DND-41 (cell line): ENCODE measurements around the gene ZBTB11.
"Not testable (repeated sequence)": the region's sequence is repeated elsewhere in the genome, so short reads cannot be mapped to it uniquely, and the experiment has no call there.

ENCODE experiments used
- ATAC-seq: fragments of 200-7000 bp; cut with Tn5 transposase; 3 replicates; pipeline ENCODE4 v1.9.1; 2021; ENCODE audit warnings: low read depth; ENCODE audit not compliant: insufficient read depth
- DNase-seq: peaks from one replicate; pipeline ENCODE4 v3.0.0-alpha.2; 2020
- H2AFZ ChIP-seq: 2 replicates; pipeline ENCODE4 v1.6.0; 2012; ENCODE audit warnings: low read depth, low read length
- H3K27ac ChIP-seq: 2 replicates; pipeline ENCODE4 v1.5.1; 2012; ENCODE audit warnings: low read length, inconsistent platforms
- H3K27me3 ChIP-seq: fragments of 200-600 bp; sonication (generic); 2 replicates; pipeline ENCODE4 v1.6.0; 2012; ENCODE audit warnings: low read length, mild to moderate bottlenecking, inconsistent platforms; ENCODE audit not compliant: insufficient read depth, poor library complexity
- H3K36me3 ChIP-seq: 2 replicates; pipeline ENCODE4 v1.5.1; 2012; ENCODE audit warnings: low read length, inconsistent platforms; ENCODE audit not compliant: insufficient read depth
- H3K4me1 ChIP-seq: 2 replicates; pipeline ENCODE4 v1.5.1; 2012; ENCODE audit warnings: mild to moderate bottlenecking, low read length; ENCODE audit not compliant: insufficient read depth
- H3K4me2 ChIP-seq: 2 replicates; pipeline ENCODE4 v1.6.0; 2012; ENCODE audit warnings: mild to moderate bottlenecking, moderate library complexity, low read length, inconsistent platforms; ENCODE audit not compliant: insufficient read depth
- H3K4me3 ChIP-seq, 2 experiments: fragments of 200-600 bp in 1 of 2; shearing (Covaris generic) in 1 of 2; 2 replicates each; pipeline ENCODE4 v1.5.1; 2012 to 2016; ENCODE audit warnings: inconsistent platforms in 2 of 2, low read length in 2 of 2, mild to moderate bottlenecking in 2 of 2, low read depth in 1 of 2, moderate library complexity in 1 of 2
- H3K79me2 ChIP-seq: 2 replicates; pipeline ENCODE4 v1.6.0; 2012; ENCODE audit warnings: low read length, inconsistent platforms; ENCODE audit not compliant: insufficient read depth
- H3K9ac ChIP-seq: 2 replicates; pipeline ENCODE4 v1.6.0; 2012; ENCODE audit warnings: low read depth, mild to moderate bottlenecking, inconsistent platforms, low read length, moderate library complexity
- H3K9me3 ChIP-seq: 2 replicates; pipeline ENCODE4 v1.5.1; 2012; ENCODE audit warnings: low read length, moderate library complexity, mild to moderate bottlenecking, inconsistent platforms; ENCODE audit not compliant: insufficient read depth, severe bottlenecking
- H4K20me1 ChIP-seq: 2 replicates; pipeline ENCODE4 v1.6.0; 2012; ENCODE audit warnings: low read length; ENCODE audit not compliant: insufficient read depth
- CTCF ChIP-seq: IDR thresholded peaks from 2 replicates; pipeline ENCODE4 v1.5.1; 2012; ENCODE audit warnings: borderline replicate concordance, low read length, moderate library complexity, mild to moderate bottlenecking; ENCODE audit not compliant: poor library complexity, severe bottlenecking; ENCODE audit errors: extremely low read depth
- EZH2 ChIP-seq: IDR thresholded peaks from 3 replicates; pipeline ENCODE4 v1.6.1; 2012; ENCODE audit warnings: borderline replicate concordance, low read depth, mild to moderate bottlenecking, moderate library complexity, low read length, inconsistent platforms; ENCODE audit not compliant: severe bottlenecking

Gene ZBTB11

DNA sequence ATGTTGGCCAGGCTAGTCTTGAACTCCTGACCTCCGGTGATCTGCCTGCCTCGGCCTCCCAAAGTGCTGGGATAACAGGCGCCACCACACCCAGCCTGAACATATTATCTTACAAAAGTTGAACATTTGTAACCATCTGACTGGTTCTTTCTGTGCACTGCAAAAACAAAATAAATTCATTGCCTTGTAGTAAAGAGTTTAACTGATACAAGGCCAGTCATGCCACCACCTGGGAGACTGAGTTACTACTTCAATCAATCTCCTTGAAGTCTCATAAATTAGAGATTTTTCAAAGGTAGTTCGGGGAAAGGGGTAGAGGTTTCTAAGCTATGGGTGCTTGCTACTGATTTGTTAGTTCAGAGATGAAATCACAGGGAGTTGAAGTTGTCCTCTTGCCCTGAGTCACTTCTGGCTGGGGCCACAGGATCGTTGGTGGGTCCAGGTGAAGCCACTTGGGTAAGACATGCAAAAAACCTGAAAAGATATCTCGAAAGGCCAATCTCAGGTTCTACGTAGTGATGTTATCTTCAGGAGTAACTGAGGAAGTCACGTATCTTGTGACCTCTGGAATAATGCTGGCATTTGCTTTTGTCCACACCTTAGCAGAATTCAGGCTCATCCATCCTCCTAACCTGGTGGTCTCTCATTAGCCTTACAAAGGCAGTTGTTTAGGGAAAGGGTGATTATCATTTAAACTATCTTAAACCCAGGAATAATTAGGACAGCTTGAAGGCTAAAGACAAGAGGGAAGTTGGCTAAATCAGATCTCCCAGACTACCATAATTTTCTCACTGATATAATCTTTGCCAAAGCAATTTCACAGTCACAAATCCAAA, 33.7 kb downstream of the ZBTB11 start:
- no peak for DNase-seq
- no peak for ATAC-seq
- Histone ChIP-seq H4K20me1 (no peaks in the 10 kb centered on the region), H3K36me3 (peaks cover 5% of the 10 kb centered on the region; the same call in 1 of the 2 replicates), H3K9me3 (no peaks in the 10 kb centered on the region), H3K9ac (no peak overlapping the region), H3K4me3 (no peak overlapping the region), H3K4me2 (no peak overlapping the region), H3K27ac (no peak overlapping the region), H3K27me3 (no peaks in the 10 kb centered on the region), H3K79me2 (no peaks in the 10 kb centered on the region), H3K4me1 (no peaks in the 10 kb centered on the region), H2AFZ (no peak overlapping the region)
- no peak for TF ChIP-seq EZH2
- no peak for TF ChIP-seq CTCF

DNA sequence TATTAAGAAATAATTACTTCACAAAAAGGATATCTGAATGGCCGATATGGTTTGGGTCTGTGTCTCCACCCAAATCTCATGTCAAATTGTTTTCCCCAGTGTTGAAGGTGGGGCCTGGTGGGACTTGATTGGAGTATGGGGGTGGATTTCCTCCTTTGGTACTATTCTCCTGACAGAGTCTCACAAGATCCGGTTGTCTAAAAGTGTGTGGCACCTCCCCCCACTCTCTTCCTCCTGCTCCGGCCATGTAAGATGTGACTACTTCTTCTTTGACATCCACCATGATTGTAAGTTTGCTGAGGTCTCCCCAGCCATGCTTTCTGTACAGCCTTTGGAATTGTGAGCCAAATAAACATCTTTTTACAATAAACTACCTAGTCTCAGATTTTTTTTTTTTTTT, 34.5 kb downstream of the ZBTB11 start:
- Histone ChIP-seq H3K4me2 (no peak overlapping the region), H3K36me3 (peaks cover under 1% of the 10 kb centered on the region; the same call in 1 of the 2 replicates), H3K27ac (no peak overlapping the region), H4K20me1 (no peaks in the 10 kb centered on the region), H3K4me1 (no peaks in the 10 kb centered on the region), H3K9me3 (no peaks in the 10 kb centered on the region), H2AFZ (no peak overlapping the region), H3K4me3 (no peak overlapping the region), H3K9ac (no peak overlapping the region), H3K79me2 (no peaks in the 10 kb centered on the region), H3K27me3 (no peaks in the 10 kb centered on the region)
- ATAC-seq = no peak
- TF ChIP-seq EZH2 = no peak
- no peak for TF ChIP-seq CTCF
- DNase-seq = no peak

GRCh38 chr3:101641397-101642115, 35.4 kb downstream of the ZBTB11 start:
- H3K4me3 ChIP-seq, H3K36me3 ChIP-seq, H3K4me1 ChIP-seq, H3K4me2 ChIP-seq, DNase-seq, H4K20me1 ChIP-seq, H3K79me2 ChIP-seq, H3K27ac ChIP-seq, H3K9ac ChIP-seq, ATAC-seq, H3K27me3 ChIP-seq, H3K9me3 ChIP-seq, H2AFZ ChIP-seq: not testable (repeated sequence)

GRCh38 chr3:101640256-101640655, 36.7 kb downstream of the ZBTB11 start:
- TF ChIP-seq EZH2 (no peak), CTCF (no peak)
- H4K20me1 ChIP-seq = no peaks in the 10 kb centered on the region
- no peaks in the 10 kb centered on the region for H3K79me2 ChIP-seq
- no peaks in the 10 kb centered on the region for H3K36me3 ChIP-seq
- no peak overlapping the region for H2AFZ ChIP-seq
- no peak overlapping the region for H3K4me3 ChIP-seq
- no peaks in the 10 kb centered on the region for H3K9me3 ChIP-seq
- no peak for ATAC-seq
- no peak overlapping the region for H3K4me2 ChIP-seq
- no peak for DNase-seq
- no peak overlapping the region for H3K9ac ChIP-seq
- H3K4me1 ChIP-seq = no peaks in the 10 kb centered on the region
- no peaks in the 10 kb centered on the region for H3K27me3 ChIP-seq
- no peak overlapping the region for H3K27ac ChIP-seq
